Loucy (cell line): ENCODE results near the gene GHDC.

Source experiments
- CTCF ChIP-seq: fragments of 200-600 bp; sonication (generic); conservative IDR thresholded peaks from 2 replicates; pipeline ENCODE4 v1.5.1; 2014; ENCODE audit warnings: mild to moderate bottlenecking, antibody characterized with exemption, low read length
- EZH2phosphoT487 ChIP-seq: fragments of 200-600 bp; IDR thresholded peaks from 2 replicates; pipeline ENCODE4 v1.6.1; 2018; ENCODE audit warnings: antibody characterized with exemption, mild to moderate bottlenecking, moderate library complexity, borderline replicate concordance

DNA sequence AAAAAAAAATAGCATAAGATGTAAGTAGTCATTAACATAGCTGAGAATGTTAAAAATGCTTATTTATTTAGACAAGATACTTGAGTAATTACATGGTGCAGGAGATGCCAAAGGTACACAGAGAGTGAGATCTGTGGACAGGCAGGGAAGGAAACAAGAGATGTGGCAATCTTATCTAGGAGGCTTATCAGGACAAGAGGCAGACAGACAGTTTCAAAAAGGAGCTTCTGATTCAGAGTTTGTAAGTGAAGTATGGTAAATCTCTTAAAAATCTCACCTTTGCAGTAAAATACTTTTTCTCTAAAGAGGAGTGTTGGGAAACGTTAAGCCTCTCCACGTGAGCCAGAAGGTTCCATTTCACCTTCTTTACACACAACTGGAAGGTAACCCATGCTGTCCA is 19.9 kb upstream of the GHDC start:
- TF ChIP-seq CTCF (no peak), EZH2phosphoT487 (no peak)
